Adrenal gland (tissue), 12 donors: Measurements from ENCODE around the gene GSKIP. TPM values are rescaled to one million over a fixed set of nuclear protein-coding genes. Genes with fewer than 3 reads are reported as not detected.

Source experiments
- DNase-seq, 7 donors: peaks; one replicate each; pipeline ENCODE4 v3.0.0-alpha.2; 2019 to 2020
- H3K27ac ChIP-seq, 5 donors: fragments of 200-600 bp; sonication (generic) in 4 of 5; 1 replicate in 3 of 5; 2 replicates in 2 of 5; pipeline versions ENCODE4 v1.5.1 to v1.8.0; 2016 to 2020; ENCODE audit warnings: mild to moderate bottlenecking in 1 of 5
- H3K27me3 ChIP-seq: fragments of 200-600 bp; 2 replicates; pipeline ENCODE4 v1.8.0; 2021
- H3K36me3 ChIP-seq, 2 donors: fragments of 200-600 bp; replicated peaks in 1 of 2; 1 replicate in 1 of 2; 2 replicates in 1 of 2; pipeline versions ENCODE4 v1.5.1 to v1.8.0; 2018 to 2022
- H3K4me1 ChIP-seq, 2 donors: fragments of 200-600 bp; replicated peaks in 1 of 2; 1 replicate in 1 of 2; 2 replicates in 1 of 2; pipeline versions ENCODE4 v1.5.1 to v1.8.0; 2018 to 2021
- H3K4me3 ChIP-seq, 4 donors: fragments of 200-600 bp; sonication (generic) in 3 of 4; one replicate each; pipeline ENCODE4 v1.5.1; 2016 to 2018
- H3K9me3 ChIP-seq, 3 donors: fragments of 200-600 bp; sonication (generic) in 1 of 3; replicated peaks in 1 of 3; 1 replicate in 2 of 3; 2 replicates in 1 of 3; pipeline versions ENCODE4 v1.5.1 to v1.8.0; 2016 to 2021
- CTCF ChIP-seq, 6 experiments: fragments of 450-650 bp in 4 of 6; fragments of 200-600 bp in 2 of 6; sonication (generic) in 1 of 6; IDR thresholded peaks; 1 replicate in 5 of 6; 2 replicates in 1 of 6; pipeline versions ENCODE4 v1.5.1 to v1.8.0; 2016 to 2021; ENCODE audit warnings: antibody characterized with exemption in 6 of 6, mild to moderate bottlenecking in 2 of 6, moderate library complexity in 1 of 6
- POLR2A ChIP-seq, 2 donors: fragments of 450-650 bp; IDR thresholded peaks; one replicate each; pipeline ENCODE4 v1.6.1; 2017; ENCODE audit warnings: antibody characterized with exemption in 2 of 2, mild to moderate bottlenecking in 2 of 2, moderate library complexity in 1 of 2
- WGBS, 4 donors: extraction: QIAGEN DNeasy Blood & Tissue Kit in 2 of 4; methylation state at CpG; one replicate each; pipeline versions ENCODE4 v1.1.5 to v1.1.7; 2013 to 2017; 5-methylcytosine and 5-hydroxymethylcytosine counted together
- intact Hi-C, 2 donors: fragments of 100-400 bp; cut with DNase I; formaldehyde crosslinking; loops; one replicate each; pipeline versions ENCODE4 v1.14.1 to v1.15.0; 2022 to 2023
- polyA plus RNA-seq, 3 donors: library from polyadenylated mRNA; stranded (reverse); fragments of 200-250 nt in 2 of 3; fragments of 350-450 nt in 1 of 3; fragmentation: Illumina TruSeq in 1 of 3; extraction: RNeasy Lipid Tissue Mini Kit (QIAGEN cat#74804) in 1 of 3; gene quantifications; one replicate each; pipeline ENCODE4 v1.2.3, GENCODE V29; 2013 to 2014
- total RNA-seq, 9 donors: library from RNA; depleted of rRNA in 4 of 9; stranded (reverse); fragments of >200 nt in 4 of 9; fragments of 120-200 nt in 1 of 9; fragmentation: NEBNext Ultra II Directional in 1 of 9; extraction: Animal tissue kit (Norgen Biotek cat#: 25700) in 1 of 9; gene quantifications; one replicate each; pipeline versions ENCODE4 v1.1.0 to v1.2.4, GENCODE V29; 2013 to 2023
- donor health status: healthy with polysubstance abuse.
- donor health status: Bipolar disorder and iron deficiency.
- donor health status: DM: yes; HTN: yes; CAD: no.
- donor health status: DM: no; HTN: no; CAD: no.
- donor health status: DM: no; HTN: no; CAD: no.
- donor health status: DM: yes; HTN: yes; CAD: no.

Gene GSKIP
- total and polyA plus RNA-seq, 12 donors: 3.7 to 59.1 (median 15.0) TPM

- WGBS, 4 donors: 68 to 89% (median 77%) methylated on average over 4 of the region's 4 CpGs
- no peaks in the 10 kb centered on the region for H3K27me3 ChIP-seq
- H3K36me3 ChIP-seq: no peaks in the 10 kb centered on the region
- peaks cover 0 to 8% of the 10 kb centered on the region in 2 donors for H3K4me1 ChIP-seq
- intact Hi-C loops: loop anchor here in 1 of 2 donors (10.0 kb wide), 1 partner anchor 305 kb away; no protein-coding TSS in a partner anchor
- TF ChIP-seq CTCF (IDR thresholded peaks at IDR 0.05) (no peak), POLR2A (IDR thresholded peaks at IDR 0.05) (no peak)
- no peaks in the 10 kb centered on the region for H3K9me3 ChIP-seq
- no peak overlapping the region for H3K4me3 ChIP-seq
- H3K27ac ChIP-seq: peak overlapping the region in 2 of 5 donors; percentile 72 to 77
- no peak for DNase-seq
These were observed 46.8 kb downstream of the GSKIP start for GRCh38 chr14:96410119-96410518.

- H3K9me3 ChIP-seq: no peaks in the 10 kb centered on the region
- peaks cover 0 to 8% of the 10 kb centered on the region in 2 donors for H3K4me1 ChIP-seq
- intact Hi-C loops: loop anchor here in 1 of 2 donors (10.0 kb wide), 1 partner anchor 309 kb away; no protein-coding TSS in a partner anchor
- DNase-seq: no peak
- H3K27me3 ChIP-seq: no peaks in the 10 kb centered on the region
- no peaks in the 10 kb centered on the region for H3K36me3 ChIP-seq
- no peak overlapping the region for H3K27ac ChIP-seq
- no peak for TF ChIP-seq CTCF (IDR thresholded peaks at IDR 0.05)
- TF ChIP-seq POLR2A (IDR thresholded peaks at IDR 0.05): no peak
- H3K4me3 ChIP-seq: no peak overlapping the region
- 87 to 93% (median 91%) methylated on average over 5 of the region's 5 CpGs for WGBS, 4 donors
These were observed 50.2 kb downstream of the GSKIP start for GRCh38 chr14:96413526-96413925.

GRCh38 chr14:96415559-96415958 lies 52.2 kb downstream of the GSKIP start:
- no peaks in the 10 kb centered on the region for H3K9me3 ChIP-seq
- 91 to 97% (median 93%) methylated on average over 2 of the region's 2 CpGs for WGBS, 4 donors
- no peaks in the 10 kb centered on the region for H3K27me3 ChIP-seq
- no peak for DNase-seq
- intact Hi-C loops: loop anchor here in 1 of 2 donors (10.0 kb wide), 1 partner anchor 311 kb away; no protein-coding TSS in a partner anchor
- H3K4me1 ChIP-seq: no peaks in the 10 kb centered on the region
- H3K36me3 ChIP-seq: no peaks in the 10 kb centered on the region
- H3K4me3 ChIP-seq: no peak overlapping the region
- no peak overlapping the region for H3K27ac ChIP-seq
- TF ChIP-seq CTCF (IDR thresholded peaks at IDR 0.05): no peak
- no peak for TF ChIP-seq POLR2A (IDR thresholded peaks at IDR 0.05)

- no peaks in the 10 kb centered on the region for H3K9me3 ChIP-seq
- no peak overlapping the region for H3K27ac ChIP-seq
- H3K4me1 ChIP-seq: no peaks in the 10 kb centered on the region
- DNase-seq: no peak
- WGBS, 4 donors: 64 to 75% (median 66%) methylated on average over 1 of the region's 1 CpG
- H3K27me3 ChIP-seq: no peaks in the 10 kb centered on the region
- TF ChIP-seq CTCF (IDR thresholded peaks at IDR 0.05) (no peak), POLR2A (IDR thresholded peaks at IDR 0.05) (no peak)
- intact Hi-C loops: loop anchor here in 1 of 2 donors (10.0 kb wide), 1 partner anchor 311 kb away; no protein-coding TSS in a partner anchor
- no peaks in the 10 kb centered on the region for H3K36me3 ChIP-seq
- H3K4me3 ChIP-seq: no peak overlapping the region
These were observed 53.0 kb downstream of the GSKIP start for GRCh38 chr14:96416292-96416691.
